GM19351 (cell line): ENCODE measurements around the gene LRP4.

Experiments
- ATAC-seq: cut with Tn5 transposase; IDR thresholded peaks from one replicate; pipeline ENCODE4 v1.9.1; 2021; ENCODE audit warnings: mild to moderate bottlenecking, moderate library complexity; ENCODE audit not compliant: unreplicated experiment

The LRP4 gene

DNA sequence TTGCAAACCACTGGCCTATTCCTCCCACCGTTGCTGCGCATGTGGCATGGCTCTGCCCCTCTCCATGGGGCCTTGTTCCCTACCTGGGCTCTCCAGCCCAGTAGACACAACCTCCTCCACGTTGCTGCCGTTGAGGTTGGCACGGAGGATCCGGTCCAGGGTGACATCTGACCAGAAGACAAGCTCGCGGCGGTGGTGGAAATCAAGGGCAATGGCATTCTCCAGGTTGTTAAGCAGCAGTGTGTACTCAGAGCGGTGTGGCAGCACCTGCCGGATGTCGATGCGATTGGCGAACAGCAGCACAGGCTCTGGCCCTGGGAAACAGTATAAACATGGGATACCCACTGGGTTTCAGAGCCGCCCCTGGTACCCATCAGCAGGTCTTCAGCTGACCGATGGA is 23.8 kb downstream of the LRP4 start:
- no peak for ATAC-seq

DNA sequence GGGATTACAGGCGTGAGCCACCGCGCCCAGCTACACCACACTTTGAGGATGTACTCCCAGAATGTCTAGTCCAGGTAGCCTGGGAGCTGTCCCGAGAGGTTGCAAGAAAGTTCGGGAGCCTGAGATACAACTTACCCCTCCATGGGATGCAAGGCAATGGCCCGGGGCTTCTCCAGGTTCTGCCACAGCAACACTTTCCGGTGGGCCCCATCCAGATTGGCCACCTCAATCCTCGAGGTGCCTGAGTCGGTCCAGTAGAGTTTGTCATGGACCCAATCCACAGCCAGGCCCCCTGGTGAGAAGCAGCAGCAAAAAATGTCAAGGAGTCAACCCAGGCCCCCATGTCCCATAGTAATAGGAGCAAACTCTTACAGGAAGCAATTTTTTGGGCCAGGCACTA is 25.5 kb downstream of the LRP4 start:
- ATAC-seq: no peak

DNA sequence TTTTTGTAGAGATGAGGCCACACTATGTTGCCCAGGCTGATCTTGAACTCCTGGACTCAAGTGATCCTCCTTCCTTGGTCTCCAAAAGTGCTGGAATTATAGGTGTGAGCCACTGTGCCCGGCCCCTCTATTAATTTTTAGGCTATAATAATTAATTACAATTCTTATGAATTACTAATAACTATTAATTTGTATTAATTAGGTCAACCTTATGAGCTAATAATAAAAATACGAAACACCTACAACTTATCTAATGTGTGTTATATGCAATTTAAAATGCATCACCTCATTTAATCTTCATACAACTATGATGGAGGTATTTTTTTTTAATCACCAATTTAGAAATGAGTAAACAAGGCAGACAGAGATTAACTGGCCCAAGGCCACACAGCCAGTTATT is 26.2 kb downstream of the LRP4 start:
- no peak for ATAC-seq

DNA sequence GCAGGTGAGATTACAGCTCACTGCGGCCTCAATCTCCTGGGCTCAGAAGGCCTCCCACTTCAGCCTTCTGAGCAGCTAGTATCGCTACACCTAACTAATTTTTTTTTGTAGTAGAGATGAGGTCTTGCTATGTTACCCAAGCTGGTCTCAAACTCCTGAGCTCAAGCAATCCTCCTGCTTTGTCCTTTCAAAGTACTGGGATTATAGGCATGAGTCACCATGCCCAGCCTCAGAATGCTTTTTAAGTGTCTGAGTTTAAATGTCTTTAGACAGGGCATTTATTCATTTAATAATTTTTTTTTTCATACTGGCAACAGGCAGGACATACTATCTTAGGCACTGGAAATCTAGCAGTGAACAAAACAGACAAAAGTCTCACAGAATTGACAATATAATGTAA is 27.7 kb downstream of the LRP4 start:
- ATAC-seq: no peak

DNA sequence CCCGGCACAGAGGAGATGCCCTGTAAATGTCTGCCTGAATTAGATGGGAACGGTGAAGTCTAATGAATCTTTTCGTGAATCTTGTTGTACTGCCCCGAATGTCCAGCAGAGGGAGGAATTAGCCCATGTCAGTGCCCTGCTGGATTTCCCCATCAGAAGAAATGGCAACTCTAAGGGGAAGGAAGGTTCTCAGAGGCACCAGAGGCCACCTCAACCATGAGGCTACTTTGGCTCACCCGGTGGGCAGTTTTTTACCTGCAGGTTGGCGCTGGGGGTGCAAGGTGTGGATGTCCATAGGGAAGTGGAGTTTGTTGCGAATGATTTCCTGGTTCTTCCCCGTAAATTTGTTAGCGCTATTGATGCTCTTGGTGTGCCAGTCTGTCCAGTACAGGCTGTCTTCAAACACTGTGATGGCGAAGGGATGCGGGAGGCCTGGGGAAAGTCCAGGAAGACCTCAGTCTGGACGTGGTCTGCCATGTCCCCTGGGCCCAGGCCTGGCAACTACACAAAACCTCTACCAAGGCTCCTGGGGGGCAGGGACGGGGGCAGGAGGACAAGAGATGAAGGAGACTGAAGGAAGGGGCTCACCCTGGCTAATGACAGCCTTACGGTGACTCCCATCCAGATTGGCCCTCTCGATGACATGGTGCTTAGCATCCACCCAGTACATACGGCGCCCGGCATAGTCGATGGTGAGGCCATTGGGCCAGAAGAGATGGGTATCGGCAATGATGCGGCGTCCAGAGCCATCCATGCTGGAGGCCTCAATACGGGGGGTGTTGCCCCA is 28.5 kb downstream of the LRP4 start:
- peak; percentile 66 for ATAC-seq

DNA sequence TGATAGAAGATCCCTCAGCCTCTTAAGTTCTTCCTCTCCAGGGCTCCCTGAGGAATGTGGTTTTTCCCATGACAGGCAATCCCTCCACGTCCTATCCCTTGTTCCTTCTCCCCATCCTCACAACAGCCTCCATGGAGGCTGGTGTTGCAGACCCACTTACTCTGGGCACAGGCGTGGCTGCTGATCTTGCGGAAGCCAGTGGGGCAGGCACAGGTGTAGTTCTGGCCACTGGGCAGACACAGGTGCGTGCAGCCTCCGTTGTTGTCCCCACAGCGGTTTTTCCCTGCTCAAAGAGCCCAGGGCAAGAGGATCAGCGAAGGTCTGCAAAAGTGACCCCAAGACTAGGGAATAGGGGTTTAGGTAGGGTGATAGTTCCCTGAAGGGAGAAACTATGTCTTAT is 29.1 kb downstream of the LRP4 start:
- ATAC-seq: no peak

DNA sequence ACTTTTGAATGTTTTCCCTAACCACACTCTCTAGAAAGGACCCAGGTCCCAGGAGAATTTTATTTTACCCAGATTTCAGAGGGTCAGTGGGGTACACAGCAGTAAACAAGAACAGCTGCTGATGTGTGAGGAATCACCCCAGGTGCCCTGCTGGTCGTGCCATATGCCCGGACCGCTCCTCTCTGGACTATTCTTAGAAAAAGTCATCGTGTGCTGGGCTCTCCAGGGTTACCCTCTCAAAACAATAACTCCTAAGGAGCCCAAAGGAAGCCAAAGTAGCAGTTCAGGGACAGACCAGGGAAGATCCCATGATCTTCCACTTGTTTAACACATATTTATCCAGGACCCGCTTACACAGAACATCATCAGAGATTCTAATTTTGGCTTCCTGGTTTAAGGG is 29.7 kb downstream of the LRP4 start:
- no peak for ATAC-seq

DNA sequence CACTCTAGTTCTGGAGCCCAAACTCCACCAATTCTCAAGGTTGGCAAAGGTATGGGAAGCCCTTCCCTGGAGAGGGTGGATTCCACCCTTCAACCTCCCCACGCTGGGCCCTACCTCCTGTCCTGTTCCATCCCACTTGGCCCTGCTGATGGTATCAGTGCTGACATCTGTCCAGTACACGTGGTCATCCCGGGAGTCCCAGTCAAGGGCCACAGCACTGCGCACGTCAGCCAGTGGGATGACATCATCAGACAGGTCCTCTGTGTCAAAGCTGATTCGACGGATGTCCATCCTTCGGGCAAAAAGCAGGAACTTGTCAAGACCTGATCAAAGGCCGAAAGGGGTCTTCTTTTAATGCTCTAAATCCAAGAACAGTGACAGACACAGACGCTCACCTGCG is 32.1 kb downstream of the LRP4 start:
- ATAC-seq: no peak

DNA sequence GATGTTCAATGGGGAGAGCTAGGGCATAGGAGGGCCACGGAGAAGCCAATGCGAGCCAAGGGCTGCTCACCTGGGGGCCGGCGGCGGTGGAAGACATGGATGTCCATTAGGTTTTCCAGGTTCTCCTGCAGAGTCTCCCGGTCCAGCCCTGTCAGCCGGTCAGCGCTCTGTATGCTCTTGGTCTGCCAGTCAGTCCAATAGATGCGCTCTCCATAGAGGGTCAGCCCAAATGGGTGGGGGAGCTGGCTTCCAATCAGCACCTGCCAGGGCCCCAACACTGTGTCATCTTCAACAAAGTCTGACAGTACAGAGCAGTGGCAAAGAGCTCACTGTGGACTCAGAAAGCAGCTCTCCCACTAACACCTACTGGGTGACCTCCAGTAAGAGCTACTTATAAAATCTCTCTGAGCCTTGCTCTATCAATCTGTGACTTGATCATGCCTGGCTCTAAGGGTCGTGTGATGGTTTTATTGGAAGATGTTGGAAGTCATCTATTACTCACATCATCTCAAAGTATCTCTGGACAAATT is 39.2 kb downstream of the LRP4 start:
- no peak for ATAC-seq

DNA sequence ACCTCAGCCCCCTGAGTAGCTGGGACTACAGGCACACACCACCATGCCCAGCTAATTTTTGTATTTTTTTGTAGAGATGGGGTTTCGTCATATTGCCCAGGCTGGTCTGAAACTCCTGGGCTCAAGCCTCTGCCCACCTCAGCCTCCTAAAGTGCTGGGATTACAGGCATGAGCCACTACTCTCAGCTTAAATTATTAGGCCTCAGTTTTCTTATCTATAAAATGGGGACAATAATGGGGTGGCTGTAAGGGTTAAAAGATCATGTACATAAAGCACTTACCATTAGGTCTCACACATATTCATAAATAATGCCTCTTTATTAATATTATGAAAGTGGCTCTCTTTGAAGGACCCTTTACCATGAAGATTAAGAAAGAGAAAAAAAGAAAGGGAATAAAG is 40.8 kb downstream of the LRP4 start:
- ATAC-seq: no peak

DNA sequence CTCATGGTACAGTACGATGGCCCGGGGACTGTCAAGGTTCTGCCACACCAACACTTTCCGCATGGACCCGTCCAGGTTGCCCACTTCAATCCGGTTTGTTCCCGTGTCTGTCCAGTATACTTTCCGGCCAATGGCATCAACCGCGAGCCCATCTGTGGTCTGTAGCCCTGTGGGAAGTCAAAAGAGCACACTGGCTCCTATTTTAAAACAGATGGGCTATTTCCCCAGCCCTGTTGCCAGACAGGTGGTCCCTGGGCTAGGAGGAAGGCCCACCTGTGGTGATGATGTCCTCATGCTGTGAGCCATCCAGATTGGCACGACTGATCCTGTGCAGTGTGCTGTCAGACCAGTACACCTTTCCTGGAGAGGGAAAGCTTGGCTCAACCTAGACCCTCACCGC is 41.9 kb downstream of the LRP4 start:
- no peak for ATAC-seq

DNA sequence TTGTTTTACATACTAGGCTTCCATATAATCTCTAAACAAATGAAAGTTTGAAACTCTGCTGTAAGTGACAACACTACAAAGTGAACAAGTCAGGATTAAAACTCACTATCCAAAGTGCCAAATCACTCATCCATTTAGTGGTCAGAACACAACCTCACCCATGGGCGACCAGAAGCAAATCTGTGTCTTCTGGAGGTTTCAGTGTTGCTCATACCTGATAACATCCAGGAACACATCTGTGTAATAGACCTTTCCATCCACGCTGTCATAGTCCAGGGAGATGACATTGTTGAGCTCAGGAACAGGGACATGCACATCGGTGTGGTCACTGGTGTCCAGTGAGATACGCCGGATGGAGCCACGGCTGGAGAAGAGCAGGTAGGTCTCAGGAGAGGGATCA is 43.8 kb downstream of the LRP4 start:
- no peak for ATAC-seq

DNA sequence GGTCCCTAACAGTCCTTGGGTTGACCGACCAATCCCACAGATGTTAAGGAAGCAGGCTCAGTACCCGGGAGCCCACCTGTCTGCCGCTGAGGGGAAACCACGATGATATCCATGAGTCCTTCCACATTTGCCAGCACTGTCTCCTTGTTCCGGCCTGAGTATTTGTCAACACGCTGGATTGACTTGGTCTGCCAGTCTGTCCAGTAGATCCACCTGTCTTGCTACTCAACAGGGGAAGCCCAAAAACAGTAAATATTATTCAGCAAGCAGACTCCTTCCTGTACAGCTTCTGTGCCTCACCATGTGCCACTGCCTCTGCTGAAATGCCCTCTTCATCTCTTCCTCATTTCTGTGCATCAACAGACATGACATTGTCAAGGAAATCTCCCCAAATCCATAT is 49.4 kb downstream of the LRP4 start:
- ATAC-seq: no peak

DNA sequence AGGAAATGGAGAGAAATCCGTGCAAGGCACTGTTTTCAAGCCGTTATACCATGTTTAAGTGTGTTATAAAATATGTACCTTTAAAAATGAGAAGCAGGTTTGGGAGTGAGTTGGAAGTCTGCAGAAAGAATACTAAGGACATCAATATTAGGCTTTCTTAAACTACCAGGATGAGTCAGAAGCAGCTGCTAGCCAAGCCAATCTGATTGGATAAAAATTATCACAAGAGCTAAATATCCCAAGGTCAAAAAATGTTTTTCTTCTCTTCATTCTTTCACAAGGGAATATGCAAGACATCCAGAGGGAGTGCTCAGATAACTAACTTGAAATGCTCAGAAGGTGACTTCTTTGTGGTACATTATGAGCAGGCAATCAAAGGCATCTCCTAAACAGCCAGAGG is 53.0 kb downstream of the LRP4 start:
- ATAC-seq: no peak

DNA sequence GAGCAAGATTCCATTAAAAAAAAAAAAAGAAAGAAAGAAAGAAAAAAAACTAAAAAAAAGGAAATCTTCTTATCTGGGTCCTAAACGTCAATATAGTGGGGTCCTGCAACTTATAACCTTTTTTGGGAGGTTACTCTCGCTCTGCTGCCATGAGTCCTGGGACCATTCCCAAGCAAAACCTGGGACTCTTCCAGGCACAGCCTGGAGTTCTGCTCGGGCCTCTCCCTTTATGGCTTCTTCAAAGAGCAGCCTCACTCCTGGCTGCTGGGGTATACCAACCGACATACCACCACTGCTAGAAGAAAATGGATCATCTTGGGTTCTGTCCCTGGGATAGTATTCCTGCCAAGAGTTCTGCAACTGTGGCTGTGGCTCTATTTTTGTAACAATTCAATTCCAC is 58.1 kb downstream of the LRP4 start:
- no peak for ATAC-seq

DNA sequence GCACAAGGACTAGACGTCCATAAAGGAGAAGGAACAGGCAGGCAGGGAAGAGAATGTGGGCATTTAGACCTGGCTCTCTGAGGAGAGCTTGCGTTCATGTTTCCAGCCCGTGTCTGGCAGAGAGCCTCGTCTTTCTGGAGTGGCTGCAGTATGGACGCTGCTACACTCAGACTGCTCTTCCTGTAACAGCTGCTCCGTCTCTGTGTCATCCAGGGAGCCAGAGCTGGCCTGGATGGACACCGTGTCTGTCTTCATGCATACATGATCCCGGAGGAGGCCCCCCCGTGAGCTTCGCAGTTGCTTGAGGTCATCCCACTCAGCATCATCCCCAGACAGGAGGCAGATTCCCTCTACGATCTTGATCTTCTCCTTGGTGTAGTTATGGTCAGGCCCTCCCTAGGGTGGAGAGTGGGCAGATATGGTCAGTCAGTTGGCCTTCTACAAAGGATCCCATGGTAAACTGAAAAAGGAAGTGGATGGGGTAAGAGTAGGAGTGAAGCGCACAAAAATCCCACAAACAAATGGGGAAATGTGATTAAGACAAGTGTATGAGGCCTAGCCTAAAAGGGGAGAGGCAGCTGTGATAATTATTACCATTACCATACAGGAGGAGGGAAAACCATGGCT is 59.3 kb downstream of the LRP4 start:
- ATAC-seq: no peak

DNA sequence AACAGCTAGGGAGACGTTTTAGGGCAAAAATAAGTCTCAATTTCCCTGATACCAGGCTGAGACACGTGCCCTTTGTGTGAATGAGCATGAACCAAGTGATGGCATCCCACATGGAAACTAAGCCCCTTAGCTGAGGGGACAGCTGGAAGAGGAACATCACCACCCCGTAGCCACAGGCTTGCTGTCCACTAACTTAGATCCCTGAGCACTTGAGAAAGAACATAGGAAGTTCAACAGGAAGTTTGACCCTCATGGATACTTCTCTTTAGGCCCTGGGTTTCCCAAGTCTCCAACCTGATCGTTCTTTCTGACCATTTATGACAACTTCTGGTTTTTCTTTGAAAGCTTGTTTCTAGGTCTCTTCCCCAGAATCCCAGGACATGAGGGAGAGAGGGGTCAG is 60.7 kb downstream of the LRP4 start:
- no peak for ATAC-seq

DNA sequence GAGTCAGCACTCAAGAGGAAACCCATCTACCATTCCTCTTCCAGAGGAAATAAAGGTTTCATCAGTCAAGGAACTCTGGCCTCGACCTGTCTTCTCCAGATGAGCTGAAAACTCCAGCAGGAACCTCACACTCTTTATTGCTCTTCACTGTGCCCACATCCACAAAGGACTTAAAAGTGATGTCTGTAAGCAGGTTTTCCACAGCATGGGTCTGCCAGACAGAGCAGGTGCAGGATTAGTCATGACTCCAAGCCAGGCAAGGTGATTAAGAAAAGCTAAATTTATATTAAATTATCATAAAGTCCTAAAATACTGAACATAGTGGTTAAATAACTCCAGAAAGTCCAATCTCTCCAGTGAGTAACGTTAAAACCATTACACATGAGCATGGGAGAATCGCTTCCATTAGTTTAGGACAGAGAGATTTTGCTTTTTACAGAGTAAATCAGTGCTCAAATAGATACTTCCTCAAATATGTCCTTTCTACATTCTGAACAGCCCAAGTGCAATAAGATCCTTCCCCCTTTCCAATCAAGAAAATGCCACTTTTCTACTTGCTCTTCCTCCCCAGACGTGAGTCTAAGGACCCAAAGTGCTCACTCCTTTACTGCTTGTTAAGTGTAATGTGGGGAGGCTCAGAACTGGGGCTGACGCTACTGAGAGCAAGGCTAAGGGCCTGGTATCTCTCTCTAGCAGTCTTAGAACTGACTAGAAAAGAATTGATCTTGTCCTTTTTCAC is 61.6 kb downstream of the LRP4 start:
- no peak for ATAC-seq

DNA sequence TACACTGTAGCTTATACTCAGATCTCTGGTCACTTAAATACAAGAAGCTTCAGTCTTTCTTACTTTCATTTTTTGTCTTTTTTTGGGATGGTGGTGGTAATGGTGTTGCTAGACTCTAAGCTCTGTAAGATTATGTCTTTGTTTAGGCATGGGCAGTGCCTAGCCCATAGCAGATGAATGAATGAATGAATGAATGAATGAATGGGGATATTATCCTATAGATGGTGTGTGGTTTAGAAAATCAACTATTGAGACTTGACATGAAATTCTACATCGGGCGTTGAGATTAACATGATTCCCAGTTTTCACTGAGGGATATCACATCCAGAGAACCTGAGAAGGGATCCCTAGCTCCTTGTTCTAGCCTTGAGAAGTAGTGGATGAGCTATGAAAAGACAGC is 62.5 kb downstream of the LRP4 start:
- no peak for ATAC-seq

DNA sequence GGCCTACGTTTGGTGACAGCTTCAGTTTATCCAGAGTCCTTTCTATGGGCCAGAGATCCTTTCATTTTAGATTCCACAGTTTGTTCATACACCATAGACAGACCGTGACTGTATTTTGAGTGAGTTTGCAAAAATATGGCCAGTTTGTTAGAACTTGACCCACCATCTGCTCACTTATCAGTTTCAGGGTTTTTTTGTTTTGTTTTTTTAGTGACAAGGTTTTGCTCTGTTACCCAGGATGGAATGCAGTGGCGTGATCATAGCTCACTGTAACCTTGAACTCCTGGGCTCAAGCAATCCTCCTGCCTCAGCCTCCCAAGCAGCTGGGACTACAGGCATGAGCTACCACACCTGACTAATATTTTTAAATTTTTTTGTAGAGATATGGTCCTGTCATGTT is 63.2 kb downstream of the LRP4 start:
- no peak for ATAC-seq

DNA sequence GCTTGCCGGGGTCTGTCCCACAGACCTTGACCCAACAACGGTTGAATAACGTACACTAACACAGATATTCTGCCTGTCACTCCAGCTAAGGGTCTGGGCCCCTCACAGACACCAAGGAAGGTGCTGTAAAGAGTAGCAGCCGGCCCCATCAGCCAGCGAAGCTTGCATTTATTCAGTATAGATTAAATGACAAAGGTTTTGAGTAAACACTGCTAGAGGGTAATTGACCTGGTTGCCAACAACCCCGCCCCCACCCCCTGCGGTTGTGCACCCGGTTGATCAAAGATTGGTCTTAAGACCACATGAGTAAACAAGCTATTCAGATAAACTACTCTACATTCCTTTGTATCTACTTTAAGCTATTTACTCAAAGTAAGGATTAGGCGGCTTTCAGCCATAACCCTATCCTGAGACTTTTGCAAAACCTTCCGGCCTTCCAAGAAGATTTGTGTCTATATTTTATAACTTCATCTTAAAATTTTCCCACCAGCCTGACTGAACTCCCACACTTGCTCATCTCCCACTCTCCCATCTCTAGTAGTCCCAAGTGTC is 67.4 kb downstream of the LRP4 start:
- ATAC-seq: no peak

DNA sequence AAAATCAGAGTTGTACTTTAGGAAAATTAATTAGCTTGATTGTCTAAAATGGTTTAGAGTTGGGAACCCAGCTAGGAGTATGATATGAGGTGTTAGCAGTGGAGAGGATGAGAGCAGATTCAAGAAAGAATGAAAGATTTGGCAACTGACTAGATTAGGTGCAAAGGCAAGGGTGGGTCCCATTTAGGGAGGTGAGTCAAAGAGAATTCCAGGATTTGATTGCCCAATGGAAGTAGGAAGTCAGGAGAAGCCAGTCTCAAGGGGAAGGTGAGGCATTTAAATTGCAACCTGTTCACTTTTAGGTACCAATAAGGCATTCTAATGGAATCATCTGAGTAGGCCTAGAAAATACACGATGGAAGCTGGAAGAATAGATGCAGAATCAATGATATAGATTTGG is 68.7 kb downstream of the LRP4 start:
- no peak for ATAC-seq
